Smooth muscle cell (in vitro differentiated cells): Measurements from ENCODE around the gene ST6GALNAC3. TPM values are rescaled to one million over a fixed set of nuclear protein-coding genes. Genes with fewer than 3 reads are reported as not detected.
A peak's percentile ranks its signal among the peaks of the same experiment; 100 is the strongest.

Source experiments
- DNase-seq: peaks from one replicate; lab custom pipeline; 2025; ENCODE audit not compliant: unreplicated experiment; lab: John Stamatoyannopoulos, UW
- H2AFZ ChIP-seq: fragments of 200-600 bp; sonication (generic); 2 replicates; pipeline ENCODE4 v1.6.0; 2016; ENCODE audit warnings: antibody characterized with exemption, low read depth, mild to moderate bottlenecking
- H3F3A ChIP-seq: fragments of 200-600 bp; sonication (generic); 2 replicates; pipeline ENCODE4 v1.6.0; 2017; ENCODE audit warnings: antibody characterized with exemption, low read depth
- H3K27ac ChIP-seq: fragments of 200-600 bp; sonication (generic); 2 replicates; pipeline ENCODE4 v1.5.1; 2016; ENCODE audit warnings: low read depth, mild to moderate bottlenecking
- H3K27me3 ChIP-seq: fragments of 200-600 bp; sonication (generic); 2 replicates; pipeline ENCODE4 v1.6.1; 2016; ENCODE audit warnings: low read depth, mild to moderate bottlenecking
- H3K36me3 ChIP-seq: fragments of 200-600 bp; sonication (generic); 2 replicates; pipeline ENCODE4 v1.5.1; 2016; ENCODE audit warnings: low read depth
- H3K4me1 ChIP-seq: fragments of 200-600 bp; sonication (generic); 2 replicates; pipeline ENCODE4 v1.5.1; 2016; ENCODE audit warnings: low read depth
- H3K4me2 ChIP-seq: fragments of 200-600 bp; sonication (generic); 2 replicates; pipeline ENCODE4 v1.6.0; 2016; ENCODE audit warnings: mild to moderate bottlenecking
- H3K4me3 ChIP-seq: fragments of 200-600 bp; sonication (generic); 2 replicates; pipeline ENCODE4 v1.5.1; 2016; ENCODE audit warnings: mild to moderate bottlenecking
- H3K79me2 ChIP-seq: fragments of 200-600 bp; sonication (generic); 2 replicates; pipeline ENCODE4 v1.6.0; 2016; ENCODE audit warnings: low read depth, mild to moderate bottlenecking
- H3K9ac ChIP-seq: fragments of 200-600 bp; sonication (generic); 2 replicates; pipeline ENCODE4 v1.6.0; 2016; ENCODE audit warnings: low read depth
- H3K9me3 ChIP-seq: fragments of 200-600 bp; sonication (generic); replicated peaks from 2 replicates; pipeline ENCODE4 v1.5.1; 2016; ENCODE audit warnings: low read depth
- H4K20me1 ChIP-seq: fragments of 200-600 bp; sonication (generic); 2 replicates; pipeline ENCODE4 v1.6.0; 2016; ENCODE audit warnings: low read depth
- CTCF ChIP-seq: fragments of 200-600 bp; sonication (generic); IDR thresholded peaks from 2 replicates; pipeline ENCODE4 v1.5.1; 2017; ENCODE audit warnings: borderline replicate concordance, mild to moderate bottlenecking, antibody characterized with exemption; ENCODE audit not compliant: insufficient read depth, poor library complexity, severe bottlenecking
- WGBS: methylation state at CpG from one replicate; pipeline ENCODE4 v1.1.7; 2016; ENCODE audit warnings: low lambda C conversion rate; 5-methylcytosine and 5-hydroxymethylcytosine counted together
- polyA plus RNA-seq: library from polyadenylated mRNA; unstranded; fragments of >200 nt; fragmentation: Nextera tagmentation; extraction: Ambion mirVana; gene quantifications from 2 replicates; pipeline ENCODE4 v1.2.1, GENCODE V29; 2016
- total RNA-seq: library from RNA; depleted of rRNA; stranded (reverse); fragments of >200 nt; gene quantifications from 2 replicates; pipeline ENCODE4 v1.2.3, GENCODE V29; 2014

ST6GALNAC3 gene
- total and polyA plus RNA-seq, 2 experiments from 2014 or later, result 9.3 to 13.4 TPM

DNA sequence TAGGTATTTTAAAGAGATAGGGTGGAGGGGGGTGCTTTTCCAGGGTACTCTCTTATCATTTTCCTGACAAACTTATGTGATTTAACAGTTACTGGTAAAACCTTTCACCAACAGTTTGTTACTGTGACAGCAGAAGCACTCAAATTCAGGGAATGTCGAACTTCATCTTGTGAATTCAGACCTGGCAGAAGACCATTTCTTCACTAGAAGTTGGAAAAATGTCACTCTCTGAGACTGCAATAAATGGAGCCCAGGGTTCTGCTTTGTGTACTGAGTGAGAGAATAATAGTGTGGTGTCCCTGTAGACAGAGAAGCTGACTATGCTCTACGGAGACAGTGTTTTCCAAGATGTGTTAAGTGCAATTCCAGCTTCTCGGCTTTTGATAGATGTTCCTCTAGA, 200.2 kb downstream of the ST6GALNAC3 start:
- H3K36me3 ChIP-seq, result no peaks in the 10 kb centered on the region
- H3K4me1 ChIP-seq, result peaks cover 6% of the 10 kb centered on the region
- TF ChIP-seq CTCF, result no peak
- DNase-seq, result no peak
- no peaks in the 10 kb centered on the region for H4K20me1 ChIP-seq
- no peaks in the 10 kb centered on the region for H3K9me3 ChIP-seq
- no peak overlapping the region for H3K4me3 ChIP-seq
- H3K9ac ChIP-seq, result no peak overlapping the region
- WGBS, result 66% methylated on average over 3 of the region's 3 CpGs
- H2AFZ ChIP-seq, result no peak overlapping the region
- H3K4me2 ChIP-seq, result no peak overlapping the region
- peaks cover 3% of the 10 kb centered on the region for H3F3A ChIP-seq
- H3K27ac ChIP-seq, result no peak overlapping the region
- H3K27me3 ChIP-seq, result no peaks in the 10 kb centered on the region
- H3K79me2 ChIP-seq, result peaks cover 10% of the 10 kb centered on the region

DNA sequence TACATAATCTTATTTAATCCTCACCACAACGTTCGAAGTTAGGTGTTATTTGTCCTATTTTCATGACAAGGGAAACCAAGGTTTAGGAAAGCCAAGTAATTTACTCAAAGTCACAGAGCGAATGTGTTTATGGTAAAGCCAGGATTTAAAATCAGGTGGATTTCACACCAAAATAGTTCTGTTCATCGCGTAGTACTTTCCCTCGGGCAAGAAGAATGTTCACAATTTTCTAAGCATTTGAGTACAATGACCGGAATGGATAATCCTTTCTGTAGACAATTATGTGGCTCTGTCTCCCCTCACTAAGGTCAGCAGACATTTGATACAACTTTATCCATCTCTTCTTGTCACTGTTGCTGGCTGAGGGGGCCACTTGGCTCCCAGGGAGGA, 204.2 kb downstream of the ST6GALNAC3 start:
- DNase-seq, result no peak
- H3K36me3 ChIP-seq, result no peaks in the 10 kb centered on the region
- H3K4me2 ChIP-seq, result peak overlapping the region; percentile 67
- no peaks in the 10 kb centered on the region for H4K20me1 ChIP-seq
- H3F3A ChIP-seq, result peaks cover 4% of the 10 kb centered on the region
- WGBS, result 55% methylated on average over 7 of the region's 7 CpGs
- H3K4me3 ChIP-seq, result peak overlapping the region; percentile 18
- no peak overlapping the region for H3K9ac ChIP-seq
- peak overlapping the region; percentile 61 for H3K27ac ChIP-seq
- H3K4me1 ChIP-seq, result peaks cover 6% of the 10 kb centered on the region
- H3K27me3 ChIP-seq, result no peaks in the 10 kb centered on the region
- TF ChIP-seq CTCF, result no peak
- peaks cover 6% of the 10 kb centered on the region for H3K79me2 ChIP-seq
- no peaks in the 10 kb centered on the region for H3K9me3 ChIP-seq
- H2AFZ ChIP-seq, result peak overlapping the region; percentile 71

DNA sequence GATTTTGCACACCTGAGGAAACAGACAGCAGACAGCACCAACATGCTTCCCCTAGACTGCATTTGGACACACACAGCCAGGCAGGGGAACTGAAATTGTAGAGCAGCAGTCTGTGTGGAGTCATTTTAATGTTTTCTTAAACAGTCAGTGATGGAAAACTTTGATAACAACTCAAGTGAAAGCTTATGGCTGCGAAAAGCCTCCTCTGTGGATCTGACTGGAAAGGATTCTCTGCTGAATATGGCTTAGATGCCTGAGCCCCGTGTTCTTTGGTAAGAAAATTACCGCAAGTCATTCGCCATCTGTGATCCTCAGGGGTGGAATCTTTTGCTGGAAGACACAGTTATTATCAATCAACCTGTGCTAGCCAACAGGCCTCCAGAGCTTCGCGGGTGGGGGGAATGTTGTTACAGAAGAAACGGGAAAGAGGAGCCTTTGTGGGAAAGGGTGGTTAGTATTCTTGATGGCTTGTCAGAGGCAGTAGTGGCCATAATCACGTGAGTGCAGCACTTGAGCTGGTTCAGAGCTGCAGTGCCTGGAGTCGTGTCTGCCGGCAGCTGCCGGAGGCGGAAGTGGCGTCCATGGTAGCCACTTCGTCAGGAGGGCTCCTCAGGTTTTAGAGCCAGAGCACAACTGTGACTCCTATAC, 204.7 kb downstream of the ST6GALNAC3 start:
- Histone ChIP-seq H3K4me3 (peak overlapping the region; percentile 18), H2AFZ (peak overlapping the region; percentile 71), H3K4me1 (peaks cover 6% of the 10 kb centered on the region), H4K20me1 (no peaks in the 10 kb centered on the region), H3K9ac (peak overlapping the region; percentile 0), H3K4me2 (peak overlapping the region; percentile 67), H3F3A (peaks cover 4% of the 10 kb centered on the region), H3K36me3 (no peaks in the 10 kb centered on the region), H3K27me3 (no peaks in the 10 kb centered on the region), H3K9me3 (no peaks in the 10 kb centered on the region), H3K79me2 (peaks cover 6% of the 10 kb centered on the region), H3K27ac (peak overlapping the region; percentile 61)
- 37% methylated on average over 14 of the region's 14 CpGs for WGBS
- no peak for DNase-seq
- TF ChIP-seq CTCF, result no peak

DNA sequence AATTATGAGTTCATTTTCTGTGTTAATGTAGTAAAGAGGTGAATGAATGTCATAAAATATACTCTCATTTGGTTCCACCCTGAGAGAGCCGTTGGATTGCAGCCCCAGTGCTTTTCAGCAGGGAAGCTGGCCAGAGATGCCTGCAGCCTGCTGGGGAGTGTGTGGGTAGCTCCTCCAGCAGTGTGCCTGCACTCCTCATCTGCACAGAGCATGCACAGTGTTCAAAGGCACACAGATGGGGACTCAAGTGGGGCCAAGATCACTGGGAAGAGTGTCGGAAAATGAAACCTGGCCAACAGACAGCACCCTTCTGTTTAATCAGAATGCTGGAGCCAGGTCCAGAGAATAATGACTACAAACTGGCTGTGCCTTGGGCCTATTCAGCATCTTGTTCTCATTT, 206.8 kb downstream of the ST6GALNAC3 start:
- no peak overlapping the region for H3K27ac ChIP-seq
- no peak overlapping the region for H3K4me2 ChIP-seq
- WGBS, result 71% methylated on average over 2 of the region's 2 CpGs
- H3K79me2 ChIP-seq, result peaks cover 4% of the 10 kb centered on the region
- no peak for TF ChIP-seq CTCF
- peaks cover 4% of the 10 kb centered on the region for H3F3A ChIP-seq
- H3K4me3 ChIP-seq, result no peak overlapping the region
- peaks cover 6% of the 10 kb centered on the region for H3K4me1 ChIP-seq
- no peaks in the 10 kb centered on the region for H3K36me3 ChIP-seq
- H2AFZ ChIP-seq, result no peak overlapping the region
- H3K27me3 ChIP-seq, result no peaks in the 10 kb centered on the region
- H3K9me3 ChIP-seq, result no peaks in the 10 kb centered on the region
- H4K20me1 ChIP-seq, result no peaks in the 10 kb centered on the region
- no peak for DNase-seq
- H3K9ac ChIP-seq, result no peak overlapping the region
